ENCODE data around the gene TRAF4.

GRCh38 chr17:28717578-28718332, 26.1 kb upstream of the TRAF4 start, which contains the start of gene RAB34:
- TF ChIP-seq GATA3 (IDR thresholded peaks at IDR 0.05; ENCODE audit: low read depth, low read length), result no peak
- TF ChIP-seq GATA2 (IDR thresholded peaks at IDR 0.05; ENCODE audit: low read depth, low read length), result no peak
